Measurements from ENCODE around the gene ALK. TPM values are rescaled to one million over a fixed set of nuclear protein-coding genes. Genes with fewer than 3 reads are reported as not detected.

Gene ALK
- total RNA-seq, 1 experiment from 2014 or later = 14.7 TPM

DNA sequence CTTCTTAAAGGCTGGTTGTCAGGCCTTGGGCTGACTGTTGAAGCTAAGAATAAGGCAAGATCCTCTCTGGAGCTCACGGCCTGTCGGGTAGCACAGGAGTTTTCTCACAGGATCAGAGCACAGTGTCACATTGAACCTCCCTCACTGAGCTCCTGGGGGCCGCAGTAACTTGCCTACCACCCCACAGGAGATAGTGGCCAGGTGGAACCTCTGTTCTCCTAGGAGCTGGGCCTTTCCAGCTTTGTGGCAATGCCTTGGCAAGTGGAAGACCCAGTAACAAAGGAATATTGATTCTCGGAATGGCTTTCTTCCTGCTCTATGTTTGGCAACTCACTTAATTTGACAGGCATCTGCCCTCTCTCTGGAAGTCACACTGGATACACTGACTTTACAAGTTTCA, 1.2 kb upstream of the ALK start:
- Histone ChIP-seq H3K9me3 (ENCODE audit: low read depth, low read length, poor library complexity, severe bottlenecking) (no peaks in the 10 kb centered on the region), H3K27ac (ENCODE audit: low read depth, low read length, poor library complexity, severe bottlenecking) (no peak overlapping the region), H3K4me3 (ENCODE audit: low read depth, low read length, poor library complexity, severe bottlenecking) (no peak overlapping the region), H3K4me1 (ENCODE audit: insufficient read depth, low read length, poor library complexity, severe bottlenecking) (peaks cover 10% of the 10 kb centered on the region), H3K36me3 (ENCODE audit: insufficient read depth, low read length, poor library complexity, severe bottlenecking) (no peaks in the 10 kb centered on the region), H3K27me3 (replicated peaks; ENCODE audit: insufficient read depth, low read depth, low read length, poor library complexity) (no peaks in the 10 kb centered on the region)
- TF ChIP-seq, protein P1, sequence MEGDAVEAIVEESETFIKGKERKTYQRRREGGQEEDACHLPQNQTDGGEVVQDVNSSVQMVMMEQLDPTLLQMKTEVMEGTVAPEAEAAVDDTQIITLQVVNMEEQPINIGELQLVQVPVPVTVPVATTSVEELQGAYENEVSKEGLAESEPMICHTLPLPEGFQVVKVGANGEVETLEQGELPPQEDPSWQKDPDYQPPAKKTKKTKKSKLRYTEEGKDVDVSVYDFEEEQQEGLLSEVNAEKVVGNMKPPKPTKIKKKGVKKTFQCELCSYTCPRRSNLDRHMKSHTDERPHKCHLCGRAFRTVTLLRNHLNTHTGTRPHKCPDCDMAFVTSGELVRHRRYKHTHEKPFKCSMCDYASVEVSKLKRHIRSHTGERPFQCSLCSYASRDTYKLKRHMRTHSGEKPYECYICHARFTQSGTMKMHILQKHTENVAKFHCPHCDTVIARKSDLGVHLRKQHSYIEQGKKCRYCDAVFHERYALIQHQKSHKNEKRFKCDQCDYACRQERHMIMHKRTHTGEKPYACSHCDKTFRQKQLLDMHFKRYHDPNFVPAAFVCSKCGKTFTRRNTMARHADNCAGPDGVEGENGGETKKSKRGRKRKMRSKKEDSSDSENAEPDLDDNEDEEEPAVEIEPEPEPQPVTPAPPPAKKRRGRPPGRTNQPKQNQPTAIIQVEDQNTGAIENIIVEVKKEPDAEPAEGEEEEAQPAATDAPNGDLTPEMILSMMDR (conservative IDR thresholded peaks at IDR 0.05; ENCODE audit: low read depth, low read length) = no peak
- no peak for TF ChIP-seq EZH2 (IDR thresholded peaks at IDR 0.05; ENCODE audit: borderline replicate concordance, low read depth, low read length, poor library complexity, severe bottlenecking)
- BruUV-seq (replicated peaks) = no TSS peak
- ChIA-PET CTCF (interaction anchor here (0.9 to 1.7 kb wide), 5 partner anchors 103 to 627 kb away, joined by 3 to 7 read pairs (median 4); no protein-coding TSS in a partner anchor), POLR2A (ENCODE audit: low non-redundant PET) (no interaction called here)
- intact Hi-C loops (cut with micrococcal nuclease; ENCODE audit: unreplicated experiment) = loop anchor here (2.0 to 5.0 kb wide), 3 partner anchors 104 to 625 kb away; no protein-coding TSS in a partner anchor
- no peak for DNase-seq (ENCODE audit: low spot score)

DNA sequence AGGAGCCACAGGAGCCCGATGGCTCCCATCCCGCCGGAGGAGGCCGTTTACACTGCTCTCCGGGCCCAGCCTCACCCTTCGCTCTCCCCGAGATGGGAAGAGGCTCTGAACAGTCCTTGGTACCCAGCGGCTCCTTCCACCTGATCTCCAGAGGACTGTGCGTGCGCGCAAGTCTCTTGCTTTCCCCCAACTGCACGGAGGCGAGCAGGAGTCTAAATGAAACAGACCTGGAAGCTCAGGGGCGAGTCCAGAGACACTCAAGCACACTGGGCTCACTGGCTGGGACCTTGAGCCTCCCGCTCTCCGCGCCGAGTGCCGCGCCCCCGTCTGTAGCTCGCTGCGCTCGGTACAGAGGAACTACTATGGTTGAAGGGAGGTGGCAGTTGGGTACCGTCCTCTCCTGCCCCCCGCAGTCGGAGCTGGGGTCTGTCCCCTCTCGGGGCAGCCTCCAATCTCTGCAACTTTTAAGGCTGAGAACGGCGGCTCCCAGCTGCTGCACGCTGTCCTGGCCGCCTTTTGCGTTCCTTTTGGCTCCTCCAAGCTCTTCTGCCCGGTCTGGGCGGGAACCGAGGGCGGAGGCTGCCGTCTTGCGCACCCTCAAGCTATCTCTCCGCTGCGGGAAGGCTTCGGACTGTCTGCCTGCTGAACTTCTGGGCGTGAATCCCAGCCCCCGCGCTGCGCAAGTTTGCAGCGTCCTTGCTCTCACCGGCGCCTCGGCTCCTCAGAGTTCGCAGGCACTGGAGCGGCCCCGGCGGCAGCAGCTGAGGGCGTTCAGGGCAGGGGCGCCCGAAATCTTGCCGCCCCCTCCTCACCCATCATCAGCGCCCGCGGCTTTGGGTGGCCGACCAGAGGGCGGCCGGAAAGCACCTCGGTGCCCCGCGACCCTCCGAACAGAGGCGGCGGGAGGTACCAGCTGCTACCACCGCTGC, 491 bp downstream of the ALK start:
- ChIA-PET CTCF (interaction anchor here (0.6 kb wide), 1 partner anchor 9 kb away, joined by 8 read pairs; no protein-coding TSS in a partner anchor), POLR2A (ENCODE audit: low non-redundant PET) (interaction anchor here (0.5 to 0.6 kb wide), 2 partner anchors 41 to 1768 kb away, joined by 3 to 7 read pairs; no protein-coding TSS in a partner anchor)
- Histone ChIP-seq H3K27me3 (replicated peaks; ENCODE audit: insufficient read depth, low read depth, low read length, poor library complexity) (no peaks in the 10 kb centered on the region), H3K4me1 (ENCODE audit: insufficient read depth, low read length, poor library complexity, severe bottlenecking) (peaks cover 10% of the 10 kb centered on the region), H3K27ac (ENCODE audit: low read depth, low read length, poor library complexity, severe bottlenecking) (no peak overlapping the region), H3K36me3 (ENCODE audit: insufficient read depth, low read length, poor library complexity, severe bottlenecking) (no peaks in the 10 kb centered on the region), H3K9me3 (ENCODE audit: low read depth, low read length, poor library complexity, severe bottlenecking) (no peaks in the 10 kb centered on the region), H3K4me3 (ENCODE audit: low read depth, low read length, poor library complexity, severe bottlenecking) (peak overlapping the region; percentile 51)
- intact Hi-C loops (cut with micrococcal nuclease; ENCODE audit: unreplicated experiment) = loop anchor here (2.0 to 5.0 kb wide), 3 partner anchors 194 to 962 kb away; no protein-coding TSS in a partner anchor
- no peak for TF ChIP-seq EZH2 (IDR thresholded peaks at IDR 0.05; ENCODE audit: borderline replicate concordance, low read depth, low read length, poor library complexity, severe bottlenecking)
- TF ChIP-seq, protein P1 (conservative IDR thresholded peaks at IDR 0.05; ENCODE audit: low read depth, low read length) = no peak
- DNase-seq (ENCODE audit: low spot score) = peak; percentile 62
- TSS peak; percentile 25 for BruUV-seq (replicated peaks)

DNA sequence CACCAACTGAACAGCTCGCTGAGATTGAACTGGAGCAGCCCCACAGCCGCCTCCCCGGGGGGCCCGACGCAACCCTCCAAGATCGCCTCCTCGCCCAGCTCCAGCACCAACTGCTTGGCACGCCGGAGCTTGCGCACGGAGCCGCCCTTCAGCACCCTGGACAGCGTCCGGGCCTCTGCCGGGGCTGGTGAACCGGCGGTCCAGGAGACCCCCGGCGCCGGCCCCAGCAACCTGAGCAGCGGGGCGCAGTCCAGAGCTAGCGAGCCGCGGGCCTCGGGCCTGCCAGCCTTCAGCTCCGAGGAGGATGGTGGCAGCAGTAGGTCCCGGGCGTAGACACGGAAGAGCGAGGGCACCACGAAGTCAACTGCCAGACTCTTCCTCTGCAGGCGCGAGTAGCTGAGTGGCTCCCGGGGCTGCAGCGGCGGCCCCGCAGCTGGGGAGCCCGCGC, 1.2 kb downstream of the ALK start:
- CTCF ChIA-PET = no interaction called here
- peak; percentile 85 for DNase-seq (ENCODE audit: low spot score)
- BruUV-seq (replicated peaks) = no TSS peak
- H3K27ac ChIP-seq (ENCODE audit: low read depth, low read length, poor library complexity, severe bottlenecking) = no peak overlapping the region
- peak overlapping the region; percentile 51 for H3K4me3 ChIP-seq (ENCODE audit: low read depth, low read length, poor library complexity, severe bottlenecking)
- no peaks in the 10 kb centered on the region for H3K9me3 ChIP-seq (ENCODE audit: low read depth, low read length, poor library complexity, severe bottlenecking)
- H3K36me3 ChIP-seq (ENCODE audit: insufficient read depth, low read length, poor library complexity, severe bottlenecking) = no peaks in the 10 kb centered on the region
- H3K4me1 ChIP-seq (ENCODE audit: insufficient read depth, low read length, poor library complexity, severe bottlenecking) = peaks cover 10% of the 10 kb centered on the region
- intact Hi-C loops (cut with micrococcal nuclease; ENCODE audit: unreplicated experiment) = loop anchor here (2.0 to 5.0 kb wide), 3 partner anchors 195 to 961 kb away; no protein-coding TSS in a partner anchor
- POLR2A ChIA-PET (ENCODE audit: low non-redundant PET) = no interaction called here
- TF ChIP-seq, protein P1 (conservative IDR thresholded peaks at IDR 0.05; ENCODE audit: low read depth, low read length) = no peak
- TF ChIP-seq EZH2 (IDR thresholded peaks at IDR 0.05; ENCODE audit: borderline replicate concordance, low read depth, low read length, poor library complexity, severe bottlenecking) = no peak
- no peaks in the 10 kb centered on the region for H3K27me3 ChIP-seq (replicated peaks; ENCODE audit: insufficient read depth, low read depth, low read length, poor library complexity)

Data from A673 (cell line).